HG02642 (cell line): ENCODE measurements around the gene CDC14A.
"Not testable (repeated sequence)": the region's sequence is repeated elsewhere in the genome, so short reads cannot be mapped to it uniquely, and the experiment has no call there.

Source experiments
- ATAC-seq: cut with Tn5 transposase; IDR thresholded peaks from one replicate; pipeline ENCODE4 v1.9.1; 2021; ENCODE audit warnings: mild to moderate bottlenecking; ENCODE audit not compliant: unreplicated experiment, poor library complexity

The CDC14A gene

GRCh38 chr1:100352267-100353070 lies at the start of gene CDC14A:
Gene CDC14A, plus strand, starts transcription at chr1:100352506. Its CDS starts 449 bp downstream, at chr1:100352955.
- ATAC-seq = peak; percentile 67

GRCh38 chr1:100302739-100303138 lies 49.6 kb upstream of the CDC14A start:
- ATAC-seq = no peak

GRCh38 chr1:100304227-100304626 lies 48.1 kb upstream of the CDC14A start:
- no peak for ATAC-seq

- ATAC-seq = no peak
Observed at GRCh38 chr1:100304921-100305320, 47.4 kb upstream of the CDC14A start.

- no peak for ATAC-seq
Observed at GRCh38 chr1:100305954-100306353, 46.4 kb upstream of the CDC14A start.

GRCh38 chr1:100306735-100307313 lies 45.5 kb upstream of the CDC14A start:
- no peak for ATAC-seq

GRCh38 chr1:100308777-100309176 lies 43.5 kb upstream of the CDC14A start:
- no peak for ATAC-seq

- no peak for ATAC-seq
Observed at GRCh38 chr1:100309863-100310262, 42.4 kb upstream of the CDC14A start.

GRCh38 chr1:100313382-100313781 lies 38.9 kb upstream of the CDC14A start:
- no peak for ATAC-seq

GRCh38 chr1:100316622-100317021 lies 35.7 kb upstream of the CDC14A start:
- ATAC-seq = no peak

- no peak for ATAC-seq
Observed at GRCh38 chr1:100320311-100321099, 31.8 kb upstream of the CDC14A start.

GRCh38 chr1:100321100-100321493 lies 31.2 kb upstream of the CDC14A start:
- ATAC-seq = no peak

- ATAC-seq = no peak
Observed at GRCh38 chr1:100321506-100321905, 30.8 kb upstream of the CDC14A start.

- ATAC-seq = no peak
Observed at GRCh38 chr1:100322436-100323211, 29.7 kb upstream of the CDC14A start.

GRCh38 chr1:100323419-100324106 lies 28.7 kb upstream of the CDC14A start:
- ATAC-seq = no peak

GRCh38 chr1:100325415-100326324 lies 26.6 kb upstream of the CDC14A start:
- no peak for ATAC-seq

- not testable (repeated sequence) for ATAC-seq
Observed at GRCh38 chr1:100326325-100326670, 26.0 kb upstream of the CDC14A start.

GRCh38 chr1:100328133-100328532 lies 24.2 kb upstream of the CDC14A start:
- no peak for ATAC-seq

- not testable (repeated sequence) for ATAC-seq
Observed at GRCh38 chr1:100331146-100331545, 21.2 kb upstream of the CDC14A start.
